Glomerular visceral epithelial cell (primary cell): ENCODE data around the gene PPP1R12C.
"Not testable (repeated sequence)": the region's sequence is repeated elsewhere in the genome, so short reads cannot be mapped to it uniquely, and the experiment has no call there.

Experiments used
- DNase-seq: peaks from one replicate; pipeline ENCODE4 v3.0.0-alpha.2; 2016; ENCODE audit errors: extremely low spot score

Gene PPP1R12C

GRCh38 chr19:55116859-55117662 is at the start of gene PPP1R12C:
Gene PPP1R12C (minus strand): TSS chr19:55117637. CDS start chr19:55117543, 94 bp downstream.
- DNase-seq: peak; percentile 19

- peak; percentile 98 for DNase-seq
These were observed 49.3 kb upstream of the PPP1R12C start, which contains the start of gene DNAAF3 for GRCh38 chr19:55166530-55167268. Gene DNAAF3 (minus strand): TSS chr19:55166613. CDS start chr19:55166413, 200 bp downstream.

DNA sequence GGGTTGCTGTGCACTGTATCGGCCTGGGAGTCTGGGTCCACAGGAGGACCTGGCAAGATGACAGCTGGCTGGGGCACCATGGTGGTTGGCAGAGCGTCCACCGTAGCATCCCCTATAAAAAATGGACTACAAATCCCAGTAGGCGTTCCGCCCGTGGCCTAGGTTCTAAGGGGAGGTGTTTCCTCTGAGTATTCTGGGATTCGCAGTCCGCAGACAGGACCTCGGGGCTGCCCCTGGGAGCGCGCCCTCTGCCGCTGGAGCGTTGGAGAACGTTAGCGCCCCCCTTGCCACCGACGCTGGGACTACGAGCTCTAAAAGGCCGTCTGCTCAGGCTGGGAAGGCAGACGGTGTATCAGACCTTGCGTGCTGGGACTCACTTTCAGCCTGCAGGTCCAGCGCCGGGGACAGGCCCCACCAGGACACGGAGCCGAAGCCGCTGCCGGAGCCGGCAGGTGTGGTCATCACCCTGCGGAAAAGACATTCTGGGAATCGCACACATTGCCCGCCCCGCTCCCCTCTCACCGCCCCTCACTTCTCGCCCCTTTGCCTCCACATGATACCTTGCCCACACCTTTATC is 48.6 kb upstream of the PPP1R12C start:
- DNase-seq: peak; percentile 78

DNA sequence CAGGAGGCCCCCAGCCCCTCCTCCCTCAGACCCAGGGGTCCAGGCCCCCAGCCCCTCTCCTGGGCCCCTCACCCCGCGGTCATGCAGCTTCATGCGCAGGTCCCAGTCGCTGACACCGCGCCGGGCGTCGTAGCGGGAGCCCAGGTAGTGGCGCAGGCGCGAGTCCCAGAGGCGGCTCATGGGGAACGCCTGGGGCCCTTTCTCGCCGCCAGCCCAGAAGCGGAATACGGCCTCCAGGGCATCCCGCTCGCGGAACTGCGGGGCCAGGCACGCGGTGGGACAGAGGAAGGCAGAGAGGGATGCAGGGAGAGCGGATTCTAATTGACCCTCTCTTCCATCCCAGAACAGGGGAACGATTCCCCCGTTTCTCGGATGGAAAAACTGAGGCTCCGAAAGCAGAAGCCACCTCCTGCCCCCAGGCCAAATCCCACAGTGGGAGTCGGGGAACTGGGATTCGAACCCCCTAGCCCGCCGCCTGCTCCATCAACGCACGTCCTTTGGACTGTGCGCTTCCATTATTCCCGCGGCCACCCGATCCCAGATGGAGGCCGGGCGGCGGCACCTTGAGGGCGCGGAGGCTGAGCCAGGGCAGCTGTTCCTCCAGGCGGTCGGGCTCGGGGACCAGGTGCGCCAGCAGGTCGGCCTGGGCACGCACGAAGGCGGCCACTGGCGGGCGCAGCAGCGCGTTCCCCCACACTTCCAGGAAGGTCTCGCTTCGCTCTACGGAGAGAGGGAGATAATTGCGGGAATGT is 44.3 kb upstream of the PPP1R12C start:
- DNase-seq: no peak

- DNase-seq: no peak
These were observed 43.5 kb upstream of the PPP1R12C start for GRCh38 chr19:55160986-55161365.

GRCh38 chr19:55160128-55160985 is 42.9 kb upstream of the PPP1R12C start:
- peak; percentile 90 for DNase-seq

DNA sequence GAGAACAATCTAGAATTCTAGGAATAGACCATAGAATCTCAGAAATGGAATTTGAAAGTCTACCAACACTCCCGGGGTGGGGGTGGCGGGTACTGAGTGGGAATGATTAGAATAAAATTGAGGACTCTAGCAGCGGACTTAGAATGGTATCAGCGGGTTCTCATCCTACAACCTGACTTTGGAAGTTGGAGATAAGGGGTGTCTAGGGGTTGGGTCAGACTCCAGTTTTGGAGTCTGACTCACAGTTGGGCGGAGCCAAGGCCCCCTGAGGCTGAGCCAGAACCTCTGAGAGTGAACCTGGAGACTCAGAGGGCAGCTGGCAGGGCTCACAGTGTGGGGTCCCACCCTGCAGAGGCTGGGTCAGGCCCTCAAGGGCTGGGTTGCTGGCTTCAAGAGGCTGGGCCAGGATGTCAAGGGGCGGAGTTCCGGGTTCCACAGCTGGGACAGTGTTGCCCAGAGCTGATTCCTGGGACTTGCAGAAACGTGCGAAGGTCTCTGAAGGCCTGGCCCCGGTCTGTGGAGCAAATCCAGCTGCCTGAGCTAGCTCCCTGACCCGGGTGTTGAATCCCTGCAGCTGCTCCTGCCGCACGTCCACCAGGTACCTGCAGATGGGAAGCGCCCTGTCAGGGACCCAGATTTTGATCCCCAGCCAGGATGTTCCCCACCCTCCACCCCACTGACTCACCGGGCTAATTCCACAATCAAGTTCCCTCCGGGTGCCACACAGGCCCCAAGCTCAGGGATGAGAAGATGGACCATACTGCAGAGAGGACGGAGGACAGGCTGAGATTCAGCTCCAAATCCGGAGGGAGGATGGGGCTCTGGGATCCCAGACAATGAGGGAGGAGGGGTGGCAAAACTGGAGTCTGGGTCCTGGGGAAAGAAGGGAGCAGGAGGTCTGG is 41.7 kb upstream of the PPP1R12C start:
- DNase-seq: no peak

- no peak for DNase-seq
These were observed 41.0 kb upstream of the PPP1R12C start for GRCh38 chr19:55158423-55158822.

- DNase-seq: no peak
These were observed 39.8 kb upstream of the PPP1R12C start, which contains the start of gene TNNI3 for GRCh38 chr19:55157064-55157908. Gene TNNI3 (minus strand): TSS chr19:55157732. CDS start chr19:55157589, 143 bp downstream.

DNA sequence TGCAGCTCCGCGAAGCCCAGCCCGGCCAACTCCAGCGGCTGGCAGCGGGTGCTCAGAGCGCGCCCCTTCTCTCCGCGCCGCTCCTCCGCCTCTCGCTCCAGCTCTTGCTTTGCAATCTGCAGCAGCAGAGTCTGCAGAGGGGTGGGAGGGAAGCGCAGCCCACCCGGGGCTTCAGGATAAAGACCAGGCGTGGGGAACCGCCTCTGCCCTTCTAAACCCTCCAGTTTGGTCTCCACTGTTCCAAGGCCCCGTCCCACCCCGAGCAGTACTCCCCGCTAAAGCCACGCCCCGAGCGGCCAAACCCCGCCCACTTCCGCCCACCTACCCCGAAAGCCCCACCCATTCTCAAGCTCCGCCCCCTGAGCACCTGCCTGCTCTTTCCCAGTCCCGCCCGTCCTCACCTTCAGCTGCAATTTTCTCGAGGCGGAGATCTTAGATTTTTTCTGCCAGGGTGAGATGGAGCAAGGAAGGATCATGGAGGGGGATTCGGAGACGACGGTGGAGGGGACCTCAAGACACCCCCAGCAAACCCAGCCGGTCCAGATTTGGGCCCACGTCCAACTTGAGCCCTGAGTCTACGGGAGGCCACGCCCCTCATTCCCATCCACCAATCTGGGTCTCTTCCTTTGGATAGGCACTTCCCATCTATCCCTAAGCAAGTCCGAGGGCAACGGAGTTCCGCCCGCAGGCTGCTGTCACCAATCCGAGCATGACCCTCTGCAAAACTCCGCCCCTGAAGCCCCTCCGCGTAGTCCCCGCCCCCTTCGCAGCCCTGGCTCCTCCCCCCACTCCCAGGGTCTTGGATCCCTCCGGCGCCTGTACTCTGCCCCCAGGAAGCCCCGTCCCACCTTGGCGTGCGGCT is 39.0 kb upstream of the PPP1R12C start:
- DNase-seq: peak; percentile 46

DNA sequence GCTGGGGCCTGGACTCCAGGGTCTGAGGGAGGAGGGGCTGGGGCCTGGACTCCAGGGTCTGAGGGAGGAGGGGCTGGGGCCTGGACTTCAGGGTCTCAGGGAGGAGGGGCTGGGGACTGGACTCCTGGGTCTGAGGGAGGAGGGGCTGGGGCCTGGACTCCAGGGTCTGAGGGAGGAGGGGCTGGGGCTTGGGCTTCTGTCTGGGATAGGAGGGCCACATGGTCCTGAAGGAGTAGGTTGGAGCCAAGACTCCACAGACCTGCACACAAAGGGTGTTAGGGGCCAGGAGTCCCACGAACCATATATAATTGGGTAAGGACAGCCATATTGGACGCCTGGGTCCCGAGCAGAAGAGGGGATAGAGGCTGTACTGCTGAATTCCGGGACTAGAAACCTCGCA is 38.3 kb upstream of the PPP1R12C start:
- DNase-seq: not testable (repeated sequence)

- DNase-seq: no peak
These were observed 36.3 kb upstream of the PPP1R12C start for GRCh38 chr19:55153652-55154264.

DNA sequence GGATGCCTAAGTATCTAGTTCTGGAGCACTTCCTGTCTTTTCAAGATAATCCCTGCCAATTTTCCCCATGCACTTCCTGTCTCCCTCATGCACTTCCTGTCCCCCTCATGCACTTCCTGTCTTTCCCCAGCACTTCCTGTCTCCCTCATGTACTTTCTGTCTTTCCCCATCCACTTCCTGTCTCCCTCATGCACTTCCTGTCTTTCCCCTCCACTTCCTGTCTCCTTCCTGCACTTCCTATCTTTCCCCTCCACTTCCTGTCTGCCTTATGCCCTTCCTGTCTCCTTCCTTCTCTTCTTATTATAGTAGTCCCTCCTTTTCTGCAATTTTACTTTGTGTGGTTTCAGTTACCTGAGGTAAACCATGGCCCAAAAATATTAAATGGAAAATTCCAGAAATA is 34.6 kb upstream of the PPP1R12C start:
- no peak for DNase-seq

DNA sequence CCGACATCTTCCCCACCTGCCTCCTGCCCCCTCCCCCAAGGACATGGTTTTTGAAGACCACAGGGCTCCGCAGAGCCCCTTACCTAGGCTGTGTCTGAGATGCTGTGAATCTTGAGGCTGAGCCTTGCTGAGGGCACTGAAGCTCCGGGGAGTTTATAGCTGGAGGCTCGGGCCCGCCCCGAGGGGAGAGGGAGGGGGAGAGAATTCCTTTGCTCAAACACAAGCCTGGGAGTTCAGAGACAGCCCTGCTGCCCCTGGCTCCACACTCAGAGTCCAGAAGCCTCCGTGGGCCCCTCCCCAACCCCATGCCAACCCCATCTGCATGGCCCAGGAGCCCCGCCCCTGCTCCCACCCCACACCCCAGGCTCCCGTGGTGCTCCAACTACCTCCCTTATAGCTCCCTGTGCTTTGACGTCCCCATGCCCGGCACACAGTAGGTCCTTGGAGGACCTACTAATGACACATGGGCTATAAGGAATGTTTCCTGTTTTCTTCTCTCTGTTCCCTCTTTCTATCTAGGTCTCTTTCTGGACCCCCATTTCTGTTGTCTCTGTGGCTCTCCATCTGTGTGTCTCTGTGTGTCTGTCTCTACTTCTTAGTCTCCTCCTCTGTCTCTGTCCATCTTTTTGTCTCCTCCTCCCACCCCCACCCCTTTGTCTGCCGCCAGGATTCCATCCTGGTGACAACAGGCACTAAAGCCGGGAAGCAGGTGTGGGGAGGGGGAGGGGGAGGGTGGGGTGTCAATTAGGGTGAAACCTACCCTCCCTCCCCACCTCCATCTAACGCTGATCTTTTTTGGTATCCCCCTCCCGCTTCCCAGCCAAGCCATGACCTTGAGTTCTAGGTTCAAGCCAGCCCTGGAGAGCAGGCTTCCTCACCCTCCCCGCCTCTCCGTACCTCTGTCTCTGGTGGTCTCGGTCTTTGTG is 31.9 kb upstream of the PPP1R12C start, which contains the start of gene TNNT1:
TSS of gene TNNT1 (minus strand) at position 129 of the 926 bp plus-strand sequence. CDS start 2,049 bp downstream, outside the sequence.
- no peak for DNase-seq

DNA sequence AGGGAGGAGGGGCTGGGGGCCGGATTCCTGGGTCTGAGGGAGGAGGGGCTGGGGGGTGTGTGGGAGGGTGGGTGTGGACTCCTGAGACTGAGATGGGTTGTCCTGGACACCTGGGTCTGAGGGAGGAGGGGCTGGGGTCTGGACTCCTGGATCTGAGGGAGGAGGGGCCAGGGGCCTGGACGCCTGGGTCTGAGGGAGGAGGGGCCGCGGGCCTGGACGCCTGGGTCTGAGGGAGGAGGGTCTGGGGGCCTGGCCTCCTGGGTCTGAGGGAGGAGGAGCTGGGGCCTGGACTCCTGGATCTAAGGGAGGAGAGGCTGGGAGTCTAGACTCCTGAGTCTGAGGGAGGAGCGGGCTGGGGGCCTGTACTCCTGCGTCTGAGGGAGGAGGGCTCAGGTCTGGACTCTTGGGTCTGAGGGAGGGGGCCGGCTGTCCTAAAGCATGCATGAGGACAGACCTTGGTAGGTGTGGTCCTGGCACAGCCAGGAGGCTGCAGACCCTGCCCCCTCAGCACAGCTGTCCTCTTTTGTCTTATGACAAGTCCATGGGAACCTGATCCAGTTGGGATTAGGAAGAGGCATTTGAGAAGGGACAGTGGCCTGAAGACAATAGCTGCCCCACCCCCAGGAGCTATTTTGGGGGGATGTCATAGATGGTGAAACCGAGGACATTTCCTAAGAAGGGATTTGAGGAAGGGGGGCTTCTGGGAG is 30.3 kb upstream of the PPP1R12C start:
- DNase-seq: no peak
